GM21723 (cell line): Measurements from ENCODE around the gene KRTAP5-9.
"Not testable (repeated sequence)": the region's sequence is repeated elsewhere in the genome, so short reads cannot be mapped to it uniquely, and the experiment has no call there.

Experiments
- ATAC-seq: cut with Tn5 transposase; IDR thresholded peaks from one replicate; pipeline ENCODE4 v1.9.1; 2021; ENCODE audit warnings: mild to moderate bottlenecking, moderate library complexity; ENCODE audit not compliant: unreplicated experiment

KRTAP5-9 gene

GRCh38 chr11:71581826-71582225 lies 33.6 kb downstream of the KRTAP5-9 start:
- ATAC-seq = no peak

GRCh38 chr11:71582309-71582895 lies 34.2 kb downstream of the KRTAP5-9 start, which contains the start of gene KRTAP5-11:
KRTAP5-11 (minus strand) TSS chr11:71582875; CDS start chr11:71582837, 38 bp downstream.
- ATAC-seq = no peak

GRCh38 chr11:71582969-71583368 lies 34.7 kb downstream of the KRTAP5-9 start:
- ATAC-seq = not testable (repeated sequence)

- ATAC-seq = not testable (repeated sequence)
Measured at GRCh38 chr11:71585673-71586072, 37.5 kb downstream of the KRTAP5-9 start.

- not testable (repeated sequence) for ATAC-seq
Measured at GRCh38 chr11:71588314-71588713, 40.1 kb downstream of the KRTAP5-9 start.

GRCh38 chr11:71588822-71589545 lies 40.8 kb downstream of the KRTAP5-9 start:
- not testable (repeated sequence) for ATAC-seq

- ATAC-seq = not testable (repeated sequence)
Measured at GRCh38 chr11:71589546-71589920, 41.3 kb downstream of the KRTAP5-9 start.
